ENCODE measurements around the gene ESF1.
"Not testable (repeated sequence)": the region's sequence is repeated elsewhere in the genome, so short reads cannot be mapped to it uniquely, and the experiment has no call there.

Gene ESF1

DNA sequence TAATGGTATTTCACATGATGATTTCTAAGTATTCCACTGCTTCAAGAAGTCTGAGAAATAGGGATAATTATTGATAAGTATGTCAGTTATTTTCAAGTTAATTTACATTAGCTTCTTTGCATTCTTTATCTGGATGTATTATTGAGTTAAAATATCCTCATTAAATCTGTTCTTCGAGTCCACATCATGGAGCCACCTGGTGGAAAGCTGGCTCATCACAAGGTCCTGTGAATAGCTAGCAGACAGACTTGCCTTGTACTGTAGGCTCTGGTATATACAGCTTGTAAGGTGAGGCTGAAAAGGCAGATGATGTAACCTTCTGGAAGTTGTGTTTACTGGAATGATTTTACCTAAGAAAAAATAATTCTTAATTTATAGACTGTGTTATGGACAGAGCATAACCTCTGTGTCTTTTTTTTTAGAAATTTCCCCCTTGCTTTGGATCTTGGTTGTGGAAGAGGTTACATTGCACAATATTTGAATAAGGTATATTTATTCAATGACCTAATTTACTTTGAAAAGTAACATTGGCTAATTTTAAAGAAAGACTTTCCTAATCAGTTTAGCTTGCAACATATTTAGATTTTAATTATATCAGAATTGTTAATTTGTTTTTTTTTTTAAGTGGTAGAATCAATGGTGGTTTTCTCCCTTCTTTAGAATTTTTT, 3.6 kb upstream of the ESF1 start:
- peak in 1 of 2 experiments; percentile 12 for DNase-seq (ENCODE audit: low read depth in 2 of 2)

DNA sequence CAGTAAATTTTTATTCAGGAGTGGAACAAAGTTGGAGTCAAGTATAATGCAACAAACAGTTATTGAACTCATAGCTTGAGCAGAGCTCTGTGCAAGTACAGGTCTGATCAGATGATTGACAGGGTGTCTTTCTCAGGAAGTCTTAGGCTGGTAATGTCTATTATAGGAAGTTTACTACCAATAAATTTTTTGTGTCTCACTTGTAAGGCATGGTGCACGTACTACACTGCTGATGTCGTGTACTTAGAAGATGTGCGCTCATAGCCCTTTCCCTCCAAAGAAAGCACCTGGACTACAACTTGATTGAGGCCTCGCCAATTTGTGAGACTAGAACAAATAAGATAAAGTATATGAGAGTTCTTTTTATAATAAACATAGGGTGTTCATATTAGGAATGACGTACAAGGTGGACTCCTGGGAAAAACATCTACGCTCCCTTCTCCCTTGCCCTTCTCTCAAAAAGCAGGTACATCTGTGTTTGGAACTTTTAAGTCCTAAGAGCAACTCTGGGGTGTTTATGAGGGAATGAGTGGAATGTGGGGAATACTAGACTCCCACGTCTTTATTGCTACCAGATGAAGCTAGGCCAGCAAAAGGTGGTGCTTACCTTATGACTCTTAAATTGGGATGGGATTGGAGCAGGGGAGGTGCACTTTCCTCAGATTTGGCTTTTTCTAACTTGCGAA, 1.6 kb upstream of the ESF1 start:
- DNase-seq (ENCODE audit: low read depth in 2 of 2), result no peak

DNA sequence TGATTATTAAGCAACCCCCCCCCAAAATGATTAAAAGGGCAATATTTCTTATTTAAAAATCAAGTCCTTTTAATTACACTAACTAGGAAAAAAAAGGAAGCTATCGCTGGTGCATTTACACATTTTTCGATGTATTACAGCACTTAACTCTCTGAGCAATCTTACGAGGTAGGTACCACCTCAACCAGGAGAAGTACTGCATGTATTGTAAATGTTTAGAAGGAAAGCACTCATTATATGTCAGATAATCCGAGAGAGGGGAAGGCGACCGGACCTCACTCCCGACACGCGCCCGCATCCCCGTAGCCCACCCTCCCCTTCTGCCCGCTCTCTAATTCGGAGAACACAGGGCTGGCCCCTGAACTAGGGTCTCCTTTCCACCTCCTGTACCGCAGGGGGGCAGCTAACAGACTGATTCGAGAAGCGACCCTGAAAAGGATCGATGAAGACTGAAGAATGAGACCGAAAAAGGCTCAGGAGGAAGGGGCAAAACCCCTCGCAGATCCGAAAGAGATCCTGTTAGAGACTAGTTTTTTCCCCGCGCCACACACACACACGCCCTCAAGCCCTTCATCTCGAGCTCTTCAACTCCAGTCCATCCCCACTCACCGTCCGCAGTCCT, 337 bp downstream of the ESF1 start:
- no peak for DNase-seq (ENCODE audit: low read depth in 2 of 2)

DNA sequence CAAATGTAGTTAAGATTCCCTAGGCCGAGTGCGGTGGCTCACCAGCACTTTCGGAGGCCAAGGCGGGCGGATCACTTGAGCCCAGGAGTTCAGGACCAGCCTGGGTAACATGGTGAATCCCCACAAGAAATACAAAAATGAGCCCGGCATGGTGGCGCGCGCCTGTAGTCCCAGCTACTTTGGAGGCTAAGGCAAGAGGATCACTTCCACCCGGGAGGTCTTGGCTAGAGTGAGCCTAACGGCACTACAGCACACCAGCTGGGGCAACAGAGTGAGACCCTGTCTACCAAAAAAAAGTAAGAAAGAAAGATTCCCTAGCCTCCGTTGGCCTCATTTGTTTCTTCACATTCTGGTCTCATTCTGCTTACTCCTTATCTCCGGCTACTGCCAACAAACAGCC, 1.2 kb downstream of the ESF1 start:
- DNase-seq (ENCODE audit: low read depth in 2 of 2), result no peak

DNA sequence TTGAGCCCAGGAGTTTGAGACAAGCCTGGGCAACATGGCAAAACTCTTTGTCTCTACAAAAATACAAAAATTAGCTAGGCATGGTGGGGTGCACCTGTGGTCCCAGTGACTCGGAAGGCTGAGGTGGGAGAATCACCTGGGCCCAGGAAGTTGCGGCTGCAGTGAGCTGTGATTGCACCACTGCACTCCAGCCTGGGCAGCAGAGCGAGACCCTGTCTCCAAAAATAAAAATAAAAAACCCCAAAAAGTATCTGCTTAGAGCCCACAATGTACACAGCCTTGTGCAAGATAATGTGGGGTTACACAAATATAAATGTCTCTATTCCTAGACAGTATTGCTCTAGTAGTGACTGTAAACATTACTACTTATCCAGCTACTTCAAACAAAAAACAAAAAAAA, 5.9 kb downstream of the ESF1 start:
- no peak for DNase-seq (ENCODE audit: low read depth in 2 of 2)

DNA sequence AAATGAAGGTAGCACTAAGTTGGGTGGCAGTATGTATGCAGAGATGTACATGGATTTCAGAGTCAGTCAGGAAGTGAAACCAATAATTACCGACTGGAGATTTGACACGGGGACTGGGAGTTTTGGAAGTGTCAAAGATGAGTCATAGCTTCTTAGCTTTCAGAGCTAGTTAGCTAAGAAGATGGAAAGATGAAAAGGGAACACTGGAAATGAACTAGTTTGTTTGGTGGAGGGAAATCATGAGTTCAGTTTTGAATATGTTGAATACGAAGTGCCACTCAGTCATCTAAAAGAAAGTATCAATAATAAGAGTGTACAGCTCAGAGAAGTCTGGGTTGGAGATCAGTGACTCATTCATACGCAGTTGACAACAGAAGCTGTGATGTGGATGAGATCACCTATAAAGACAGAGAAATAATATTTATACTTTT, 7.5 kb downstream of the ESF1 start:
- no peak for DNase-seq (ENCODE audit: low read depth in 2 of 2)

DNA sequence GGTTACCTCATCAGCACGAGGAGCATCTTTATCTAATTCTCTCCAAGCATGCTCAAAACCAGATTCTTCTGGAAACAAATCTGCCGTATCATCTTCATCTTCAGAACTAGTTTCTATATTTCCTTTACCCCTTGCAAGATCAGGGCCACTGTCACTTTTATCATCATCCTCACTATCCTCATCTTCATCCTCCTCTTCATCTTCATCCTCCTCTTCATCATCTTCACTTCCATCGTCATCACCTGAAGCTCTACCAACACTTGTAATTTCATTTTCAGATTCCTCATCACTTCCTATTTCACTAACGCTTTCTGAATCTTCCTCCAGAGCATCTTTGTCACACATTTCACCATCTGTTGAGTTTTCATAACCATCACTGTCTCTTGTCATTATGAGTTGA, 8.9 kb downstream of the ESF1 start:
- no peak for DNase-seq (ENCODE audit: low read depth in 2 of 2)

DNA sequence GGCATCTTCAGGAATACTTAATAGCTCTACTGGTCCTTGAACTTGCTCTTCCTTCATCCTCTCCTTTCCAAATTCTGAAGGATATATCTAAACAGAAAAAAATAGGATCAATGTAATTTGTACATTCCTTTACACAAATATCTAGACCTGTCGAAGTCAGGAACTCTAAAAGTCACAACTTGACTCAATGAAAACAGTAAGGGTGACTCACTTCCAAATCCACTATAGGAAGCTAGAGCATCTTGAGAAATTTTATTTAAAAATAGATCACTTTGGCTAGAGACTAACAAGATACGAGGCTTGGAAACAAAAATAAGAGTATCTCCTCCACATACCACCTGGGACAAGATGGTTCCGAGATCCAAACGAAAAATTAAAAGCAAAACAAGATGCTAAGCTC, 12.2 kb downstream of the ESF1 start:
- no peak for DNase-seq (ENCODE audit: low read depth in 2 of 2)

DNA sequence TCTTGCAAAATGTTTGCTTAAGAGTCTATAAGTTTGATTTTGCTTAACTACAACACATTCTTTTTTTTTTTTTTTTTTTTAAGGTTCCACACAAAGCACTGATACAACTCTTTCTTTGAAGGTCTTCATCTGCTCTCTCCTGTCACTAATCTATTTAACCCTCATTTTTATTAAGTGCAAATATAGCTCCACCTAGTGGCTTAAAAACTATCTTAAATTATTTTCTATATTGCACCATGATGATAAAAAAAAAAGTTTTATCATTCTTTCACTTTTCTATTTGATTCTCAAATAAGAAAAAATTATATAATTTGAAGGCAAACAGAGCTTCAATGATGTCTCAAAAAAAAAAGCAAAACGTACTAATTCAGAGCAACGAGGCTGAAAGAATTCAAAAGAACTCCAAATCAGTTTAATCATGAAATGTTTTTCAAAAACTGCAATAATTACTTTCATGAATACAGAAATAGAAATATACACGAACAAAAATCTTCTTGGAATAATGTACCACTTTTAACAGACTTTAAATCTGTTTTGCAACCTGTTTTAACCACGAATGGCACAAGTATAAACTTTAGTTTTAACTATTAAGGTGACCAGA, 12.8 kb downstream of the ESF1 start:
- DNase-seq (ENCODE audit: low read depth in 2 of 2), result no peak

DNA sequence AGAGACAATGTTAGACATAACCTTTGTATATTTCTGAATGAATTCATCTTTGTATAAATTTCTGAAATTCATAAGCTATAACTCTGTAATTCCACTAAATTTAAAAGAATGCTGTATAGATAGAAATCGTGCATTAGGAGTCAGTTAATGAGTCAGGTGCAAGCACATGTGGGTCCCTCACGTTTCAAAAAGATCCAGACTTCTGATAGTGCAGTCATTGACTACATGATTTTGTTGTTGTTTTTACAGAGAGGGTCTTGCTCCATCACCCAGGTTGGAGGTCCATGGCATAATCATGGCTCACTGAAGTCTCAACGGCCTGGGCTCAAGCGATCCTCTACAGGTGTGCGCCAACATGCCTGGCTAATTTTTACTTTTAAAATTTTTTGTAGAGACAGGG, 14.6 kb downstream of the ESF1 start:
- DNase-seq (ENCODE audit: low read depth in 2 of 2), result no peak

DNA sequence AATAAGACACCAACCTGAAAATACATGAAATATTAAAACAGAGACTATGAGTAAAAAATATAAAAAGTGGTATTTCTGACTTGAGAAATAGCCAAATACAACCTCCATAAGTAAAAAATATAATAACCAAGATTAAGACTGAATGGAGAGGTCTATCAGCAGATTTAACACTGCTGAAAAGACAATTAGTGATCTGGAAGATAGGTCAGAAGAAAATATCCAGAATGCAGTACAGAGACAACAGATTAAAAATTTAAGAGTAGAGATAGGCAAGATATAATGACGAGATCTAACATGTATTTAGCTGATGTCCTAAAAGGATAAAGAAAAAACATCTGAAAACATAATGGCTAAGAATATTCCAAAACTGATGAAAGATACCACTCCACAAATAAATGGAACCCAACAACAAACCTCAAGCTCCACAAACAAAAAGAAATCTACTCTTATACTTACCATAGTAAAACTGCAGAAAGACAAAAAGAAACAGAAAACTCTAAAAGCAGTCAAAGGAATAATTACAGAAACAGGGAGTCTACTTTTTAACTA, 18.8 kb downstream of the ESF1 start:
- DNase-seq (ENCODE audit: low read depth in 2 of 2), result no peak

DNA sequence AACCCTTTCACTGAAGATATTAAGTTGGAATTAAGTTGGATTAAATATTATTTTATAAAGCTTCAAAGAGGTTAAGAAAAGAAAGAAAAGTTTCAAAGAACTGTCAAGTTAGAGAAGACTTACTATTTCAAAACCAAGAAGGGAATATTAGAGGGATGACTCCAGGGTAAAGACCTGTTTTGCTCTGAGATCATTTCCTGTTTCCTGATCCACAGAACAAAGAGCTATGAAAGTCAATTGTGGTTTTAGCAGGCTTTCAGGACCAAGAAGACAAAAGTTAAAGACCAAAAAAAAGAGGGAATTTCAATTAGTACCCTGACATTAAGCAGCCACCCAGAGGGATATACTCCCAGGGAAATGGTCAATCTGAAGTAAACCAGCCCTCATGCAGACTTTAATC, 19.4 kb downstream of the ESF1 start:
- DNase-seq (ENCODE audit: low read depth in 2 of 2), result no peak

DNA sequence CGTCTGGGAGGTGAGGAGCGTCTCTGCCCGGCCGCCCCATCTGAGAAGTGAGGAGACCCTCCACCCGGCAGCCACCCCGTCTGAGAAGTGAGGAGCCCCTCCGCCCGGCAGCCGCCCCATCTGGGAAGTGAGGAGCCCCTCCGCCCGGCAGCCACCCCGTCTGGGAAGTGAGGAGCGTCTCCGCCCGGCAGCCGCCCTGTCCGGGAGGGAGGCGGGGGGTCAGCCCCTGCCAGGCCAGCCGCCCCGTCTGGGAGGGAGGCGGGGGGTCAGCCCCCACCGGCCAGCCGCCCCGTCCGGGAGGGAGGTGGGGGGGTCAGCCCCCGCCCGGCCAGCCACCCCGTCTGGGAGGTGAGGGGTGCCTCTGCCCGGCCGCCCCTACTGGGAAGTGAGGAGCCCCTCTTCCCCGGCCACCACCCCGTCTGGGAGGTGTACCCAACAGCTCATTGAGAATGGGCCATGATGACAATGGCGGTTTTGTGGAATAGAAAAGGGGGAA, 24.2 kb downstream of the ESF1 start:
- not testable (repeated sequence) for DNase-seq (ENCODE audit: low read depth in 2 of 2)

DNA sequence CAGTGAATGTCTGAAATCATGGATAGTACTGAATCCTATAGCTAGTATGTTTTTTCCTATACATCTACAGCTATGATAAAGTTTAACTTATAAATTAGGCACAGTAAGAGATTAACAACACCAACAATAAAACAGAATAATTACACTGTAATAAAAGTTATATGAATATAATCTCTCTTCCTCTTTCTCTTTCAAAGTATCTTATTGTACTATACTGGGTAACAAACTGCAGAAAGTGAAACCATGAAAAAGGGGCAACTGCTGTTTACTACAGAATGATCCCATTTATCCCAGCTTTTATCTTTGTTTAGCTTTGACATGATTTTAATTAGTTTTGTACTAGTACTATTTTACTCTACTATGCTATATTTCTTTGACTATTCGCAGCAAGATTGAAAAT, 25.8 kb downstream of the ESF1 start:
- DNase-seq (ENCODE audit: low read depth in 2 of 2), result no peak

DNA sequence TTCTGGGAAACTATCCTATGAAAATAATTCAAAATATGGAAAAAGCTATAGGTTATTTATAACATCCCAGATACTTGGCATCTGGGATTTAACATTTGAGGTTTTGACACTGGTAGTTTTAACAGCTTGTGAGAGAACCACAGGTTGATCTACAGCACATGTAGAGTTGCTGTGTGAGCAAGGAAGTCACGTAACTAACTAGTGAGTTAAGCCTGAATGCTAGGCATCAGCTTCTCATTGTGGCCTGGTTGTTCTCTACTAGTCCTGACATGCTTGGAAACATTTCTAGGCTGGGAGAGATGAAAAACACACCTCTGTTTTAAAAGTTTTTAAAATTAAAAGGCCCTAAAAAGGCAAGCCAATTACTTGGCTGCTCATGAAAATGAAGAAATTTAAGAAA, 28.2 kb downstream of the ESF1 start:
- DNase-seq (ENCODE audit: low read depth in 2 of 2), result no peak

DNA sequence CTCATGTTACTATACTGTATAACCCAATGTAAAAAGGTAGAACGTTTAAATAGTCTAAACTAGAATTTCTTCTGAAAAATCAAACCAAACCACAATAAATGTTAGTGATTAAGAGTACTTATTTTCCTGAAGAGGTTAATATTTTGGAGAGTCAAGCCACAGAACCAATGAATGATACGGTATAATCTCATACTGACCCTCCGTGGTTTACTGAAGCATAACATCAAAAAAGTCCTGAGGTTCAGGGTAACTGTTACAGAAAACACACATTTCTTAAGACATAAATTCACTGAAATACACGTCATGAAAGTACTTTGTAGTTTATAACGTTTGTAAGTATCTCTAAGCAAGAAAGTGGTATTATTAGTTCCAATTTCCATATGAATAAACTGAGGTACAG, 28.9 kb downstream of the ESF1 start:
- DNase-seq (ENCODE audit: low read depth in 2 of 2), result no peak

DNA sequence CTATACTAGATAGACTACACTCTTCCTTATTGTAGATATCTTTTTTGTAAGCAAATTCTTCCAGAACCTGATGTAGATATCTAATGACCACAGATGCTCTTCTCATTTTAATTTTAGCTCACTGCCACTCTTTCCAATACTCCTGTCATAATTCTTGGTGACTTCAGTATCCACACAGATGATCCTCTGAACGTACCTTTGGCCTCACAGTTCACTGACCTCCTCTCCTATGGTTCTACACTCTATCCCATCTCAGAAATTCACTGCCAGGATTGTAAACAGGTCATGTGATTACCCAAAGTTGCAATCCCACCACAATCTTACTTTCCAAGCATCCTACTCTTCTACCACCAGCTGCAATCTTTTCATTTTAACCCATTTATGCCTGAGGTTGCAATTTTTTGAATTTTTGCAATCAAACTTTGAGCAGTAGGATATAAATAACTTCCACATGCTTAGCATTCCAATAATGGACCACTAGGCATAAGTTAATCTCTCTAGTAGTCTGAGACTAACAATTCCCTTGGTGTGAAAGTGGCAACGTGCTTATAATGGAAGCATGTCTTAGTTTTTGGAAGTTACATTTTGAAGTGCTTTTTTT, 31.2 kb downstream of the ESF1 start:
- no peak for DNase-seq (ENCODE audit: low read depth in 2 of 2)

DNA sequence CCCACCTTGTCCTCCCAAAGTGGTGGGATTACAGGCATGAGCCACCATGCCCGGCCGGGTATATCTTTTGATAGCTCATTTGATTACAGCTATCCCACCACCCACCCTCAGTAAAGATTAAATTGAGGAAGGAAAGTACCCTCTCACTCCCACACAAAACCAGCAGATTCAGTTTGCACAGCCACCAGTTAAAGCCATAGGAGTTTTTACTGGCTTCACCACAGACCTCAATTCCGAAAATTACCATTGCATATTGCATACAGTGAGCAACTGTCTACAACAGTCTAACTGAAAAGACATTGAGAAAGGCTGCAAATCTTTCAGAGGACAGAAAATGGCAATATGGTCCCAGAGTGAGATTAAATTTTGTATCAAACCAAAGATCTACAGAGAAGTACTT, 34.9 kb downstream of the ESF1 start:
- no peak for DNase-seq (ENCODE audit: low read depth in 2 of 2)

DNA sequence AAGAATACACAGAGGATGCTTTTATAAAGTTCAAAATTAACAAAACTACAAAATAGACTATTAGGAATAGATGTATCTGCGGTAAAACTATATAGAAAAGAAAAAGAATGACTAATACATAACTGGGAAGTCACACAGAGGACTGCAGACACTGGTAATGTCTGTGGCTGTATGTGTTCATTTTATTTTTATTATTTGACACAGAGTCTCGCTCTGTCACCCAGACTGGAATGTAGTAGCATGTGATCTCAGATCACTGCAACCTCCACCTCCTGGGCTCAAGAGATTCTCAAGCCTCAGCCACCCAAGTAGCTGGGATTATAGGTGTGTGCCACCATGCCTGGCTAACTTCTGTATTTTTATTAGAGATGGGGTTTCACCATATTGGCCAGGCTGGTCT, 38.9 kb downstream of the ESF1 start:
- no peak for DNase-seq (ENCODE audit: low read depth in 2 of 2)

DNA sequence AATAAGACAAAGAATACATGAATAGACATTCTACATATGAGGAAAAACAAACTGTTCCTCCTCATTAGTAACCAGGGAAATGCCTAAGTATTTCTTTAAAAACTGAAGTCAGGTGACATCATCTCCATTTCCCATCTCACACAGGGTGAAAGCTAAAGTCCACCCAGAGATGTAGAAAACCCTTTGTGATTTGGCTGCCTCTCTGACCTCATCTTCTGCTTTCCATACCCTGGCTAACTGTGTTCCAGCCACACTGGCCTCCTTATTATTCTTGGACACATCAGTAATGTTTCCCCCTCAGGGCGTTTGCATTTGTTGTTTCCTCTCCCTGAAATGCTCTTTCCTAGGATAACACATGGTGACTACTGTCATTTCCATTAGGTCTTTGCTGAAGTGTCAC, 40.4 kb downstream of the ESF1 start:
- no peak for DNase-seq (ENCODE audit: low read depth in 2 of 2)

DNA sequence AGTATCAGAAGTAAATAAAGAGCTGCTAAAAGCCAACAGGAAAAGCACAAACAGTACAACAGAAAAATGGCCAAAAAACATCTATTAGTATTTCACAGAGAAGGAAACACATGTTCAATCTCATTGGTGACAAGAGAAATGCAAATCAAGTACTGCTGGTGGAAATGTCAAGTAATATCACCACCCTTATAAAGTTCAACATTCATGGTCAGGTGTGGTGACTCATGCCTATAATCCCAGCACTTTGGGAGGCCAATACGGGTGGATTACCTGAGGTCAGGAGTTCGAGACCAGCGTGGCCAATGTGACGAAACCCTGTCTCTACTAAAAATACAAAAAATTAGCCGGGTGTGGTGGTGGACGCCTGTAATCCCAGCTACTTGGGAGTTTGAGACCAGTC, 42.8 kb downstream of the ESF1 start:
- DNase-seq (ENCODE audit: low read depth in 2 of 2), result no peak
